Stimulated activated CD4-positive, alpha-beta T cell treated with anti-CD3 and anti-CD28 coated beads, Interleukin-4, amount 100 ng/mL, for 24 hours (primary cell): ENCODE results near the gene WNT8B.
A peak's percentile ranks its signal among the peaks of the same experiment; 100 is the strongest.

Experiments used
- DNase-seq: peaks from one replicate; pipeline ENCODE4 v3.0.0-alpha.2; 2020

Gene WNT8B, protein sequence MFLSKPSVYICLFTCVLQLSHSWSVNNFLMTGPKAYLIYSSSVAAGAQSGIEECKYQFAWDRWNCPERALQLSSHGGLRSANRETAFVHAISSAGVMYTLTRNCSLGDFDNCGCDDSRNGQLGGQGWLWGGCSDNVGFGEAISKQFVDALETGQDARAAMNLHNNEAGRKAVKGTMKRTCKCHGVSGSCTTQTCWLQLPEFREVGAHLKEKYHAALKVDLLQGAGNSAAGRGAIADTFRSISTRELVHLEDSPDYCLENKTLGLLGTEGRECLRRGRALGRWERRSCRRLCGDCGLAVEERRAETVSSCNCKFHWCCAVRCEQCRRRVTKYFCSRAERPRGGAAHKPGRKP

DNA sequence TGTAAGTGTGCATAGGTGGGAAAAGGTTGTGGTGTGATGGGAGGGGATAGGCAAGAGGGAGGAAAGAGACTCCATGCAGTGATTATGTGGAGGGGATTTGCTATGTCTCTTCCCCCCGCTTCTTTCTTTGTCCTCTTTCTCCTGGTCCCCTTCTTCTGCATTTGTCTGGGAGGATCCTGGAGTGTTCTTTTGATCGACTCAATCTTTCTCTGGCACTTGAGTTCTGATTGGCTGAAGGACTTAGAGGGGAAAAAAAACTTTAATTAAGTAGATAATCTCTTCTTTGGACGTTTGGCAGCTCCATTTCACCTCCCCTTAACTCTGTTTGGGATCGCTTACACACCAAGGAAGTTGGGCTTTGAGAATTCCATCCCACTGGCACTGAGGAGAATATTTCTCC, at the start of gene WNT8B:
Gene WNT8B, plus strand, starts transcription at position 301 of the 400 bp plus-strand sequence. CDS start 160 bp downstream, outside the sequence.
- DNase-seq, result no peak

DNA sequence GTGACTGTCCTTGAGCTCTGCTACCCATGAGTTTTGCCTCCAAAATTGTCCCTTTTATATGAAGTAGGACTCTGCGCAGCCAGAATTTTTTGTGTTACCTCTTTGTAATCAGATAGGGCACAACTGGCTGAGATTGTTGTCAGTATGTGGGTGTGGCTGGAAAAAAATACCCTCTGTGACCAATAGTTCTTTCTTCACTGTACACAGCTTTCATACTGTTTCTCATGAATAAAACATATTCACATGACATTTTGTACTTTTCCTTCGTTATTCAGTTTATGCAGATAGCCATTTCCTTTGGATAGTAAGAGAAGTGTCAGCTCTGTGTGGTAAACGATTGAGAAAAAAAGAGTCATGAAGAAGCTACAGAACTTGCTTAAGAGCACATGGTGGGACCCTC, 49.6 kb upstream of the WNT8B start:
- no peak for DNase-seq

DNA sequence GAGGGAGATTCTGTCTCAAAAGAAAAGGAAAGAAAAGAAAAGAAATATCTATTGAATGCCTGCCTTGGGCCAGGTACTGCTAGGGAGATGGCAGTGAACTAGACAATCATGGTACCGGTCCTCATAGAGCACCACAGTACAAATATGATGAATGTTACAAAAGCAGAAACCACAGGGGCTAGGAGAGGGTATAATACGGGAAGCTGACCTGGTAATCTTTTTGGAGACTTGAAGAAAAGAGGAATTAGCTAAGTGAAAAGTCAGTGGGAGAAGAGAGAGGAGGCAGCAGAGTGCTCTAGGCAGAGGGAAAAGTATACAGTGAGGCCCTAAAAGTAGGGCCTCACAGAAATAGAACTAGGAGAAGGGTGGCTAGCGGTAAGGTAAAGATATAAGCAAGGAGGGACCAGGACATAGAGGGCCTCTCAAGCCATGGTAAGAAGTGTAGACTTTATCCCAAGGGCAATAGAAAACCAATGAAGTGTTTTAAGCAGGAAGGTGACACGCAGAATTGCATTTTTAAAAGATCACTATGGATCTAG, 42.8 kb upstream of the WNT8B start:
- DNase-seq, result no peak

DNA sequence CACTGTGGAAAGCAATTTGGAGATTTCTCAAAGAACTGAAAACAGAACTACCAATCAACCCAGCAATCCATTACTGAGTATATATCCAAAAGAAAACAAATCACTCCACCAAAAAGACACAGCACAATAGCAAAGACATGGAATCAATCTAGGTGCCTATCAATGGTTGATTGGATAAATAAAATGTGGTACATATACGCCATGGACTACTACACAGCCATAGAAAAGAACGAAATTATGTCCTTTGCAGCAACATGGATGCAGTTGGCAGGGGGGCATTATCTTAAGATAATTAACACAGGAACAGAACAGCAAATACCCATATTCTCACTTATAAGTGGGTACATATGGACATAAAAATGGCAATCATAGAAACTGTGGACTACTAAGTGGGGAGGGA, 35.4 kb upstream of the WNT8B start:
- no peak for DNase-seq

DNA sequence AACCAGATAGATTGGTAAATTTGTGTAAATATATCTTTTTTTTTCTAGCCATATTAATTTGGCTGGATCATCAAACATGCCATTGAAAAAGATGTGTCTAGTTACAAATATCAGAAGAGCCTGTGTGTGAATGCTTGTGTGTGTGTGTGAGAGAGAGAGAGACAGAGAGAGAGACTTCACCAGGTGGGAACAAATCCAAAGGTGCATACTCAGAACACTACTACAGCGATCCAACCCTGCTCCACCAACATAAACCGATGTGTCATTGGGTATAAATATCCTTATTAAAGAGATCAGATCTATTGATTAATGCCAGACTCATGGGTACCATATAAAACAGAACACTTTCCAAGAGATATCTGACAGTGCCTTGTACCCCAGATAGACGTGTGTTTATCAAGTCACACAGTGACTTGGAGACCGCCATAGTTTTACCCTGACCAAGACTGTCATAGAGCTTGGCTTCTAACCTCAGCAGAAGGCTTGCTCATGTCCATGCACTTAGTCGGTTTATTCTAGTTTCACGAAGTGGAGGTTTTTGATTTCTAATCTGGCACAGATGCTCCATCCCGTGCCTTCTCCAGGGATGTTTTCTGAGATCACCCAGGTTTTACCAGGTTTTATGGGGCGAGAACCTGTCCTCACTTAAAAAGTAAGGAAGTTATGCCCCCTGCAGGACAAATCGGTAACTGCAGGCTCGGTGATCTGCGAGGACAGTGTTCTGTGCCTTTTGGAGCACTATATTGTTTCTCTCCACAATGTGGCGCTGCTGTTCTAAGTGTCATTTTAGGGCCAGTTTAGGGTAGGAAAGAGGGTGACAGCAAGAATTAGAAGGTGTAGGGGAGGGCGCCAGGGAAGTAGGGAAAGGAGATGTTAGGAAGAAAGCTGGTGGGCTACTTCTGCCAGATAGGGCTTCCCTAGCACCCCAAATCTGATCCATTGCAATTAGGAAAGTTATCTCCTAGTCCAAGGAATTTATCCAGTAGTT, 29.3 kb upstream of the WNT8B start:
- DNase-seq, result peak; percentile 98

DNA sequence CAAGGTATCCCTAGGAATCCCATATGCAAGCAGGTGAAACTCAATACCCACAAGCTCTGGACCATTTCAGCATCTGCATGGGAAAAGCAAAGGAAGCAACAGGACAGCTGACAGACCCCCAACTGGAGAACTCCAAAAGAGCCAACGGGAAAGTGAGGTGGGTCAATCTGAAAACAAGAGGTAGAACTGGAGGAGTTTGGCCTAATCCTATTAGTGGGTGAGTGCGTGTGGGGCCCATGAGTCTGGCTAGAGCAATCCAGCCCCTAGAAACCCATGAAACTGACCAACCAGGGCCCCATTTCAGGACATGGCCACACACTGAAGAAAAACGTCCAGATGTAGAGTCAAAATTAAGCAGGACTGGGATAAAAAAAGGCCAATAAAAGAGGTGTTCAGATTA, 26.6 kb upstream of the WNT8B start:
- no peak for DNase-seq

DNA sequence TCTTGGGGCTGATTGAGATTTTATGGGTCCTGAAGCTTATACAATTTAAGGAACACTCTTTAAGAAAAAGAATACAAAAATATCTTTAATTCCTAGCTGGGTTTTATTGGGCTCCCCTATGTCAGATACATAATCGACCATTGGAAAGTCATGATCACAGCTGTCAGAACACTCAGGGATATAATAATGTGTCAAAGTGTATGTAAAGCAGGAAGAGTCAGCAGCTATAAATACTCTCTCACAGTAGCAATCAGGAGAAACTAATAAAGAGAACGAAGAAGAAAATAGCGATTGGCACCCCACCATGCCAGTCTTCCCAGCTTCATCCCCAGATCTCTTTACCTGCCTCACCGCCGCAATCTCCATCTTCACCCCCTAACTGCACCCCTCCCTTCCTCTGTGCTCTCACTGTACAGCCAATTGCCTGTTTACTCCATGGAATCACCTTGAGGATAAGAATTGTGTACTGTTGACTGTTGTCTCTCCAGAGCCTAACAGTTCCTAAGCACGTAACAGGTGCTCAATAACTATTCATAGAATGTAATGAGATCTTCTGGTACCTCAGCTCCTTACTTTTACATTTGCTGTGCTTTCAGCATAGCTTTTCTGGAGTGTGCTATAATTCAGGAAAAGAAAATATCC, 24.0 kb upstream of the WNT8B start:
- DNase-seq, result no peak

DNA sequence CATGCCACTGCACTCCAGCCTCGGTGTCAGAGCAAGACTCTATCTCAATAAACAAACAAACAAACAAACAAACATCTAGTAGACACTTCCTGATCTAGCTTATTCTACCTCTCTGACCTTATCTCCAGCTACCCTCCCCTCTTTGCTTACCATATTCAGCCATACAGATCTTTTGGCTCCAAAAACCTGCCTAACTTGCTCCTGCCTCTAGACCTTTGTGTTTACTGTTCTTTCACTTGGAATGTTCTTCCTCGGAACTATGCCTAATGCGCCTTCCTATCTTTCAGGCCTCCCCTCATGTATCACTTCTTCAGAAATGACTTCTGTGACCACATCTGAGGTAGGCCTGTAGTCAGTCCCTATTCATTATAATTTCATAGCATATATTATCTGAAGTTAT, 20.3 kb upstream of the WNT8B start:
- DNase-seq, result no peak

DNA sequence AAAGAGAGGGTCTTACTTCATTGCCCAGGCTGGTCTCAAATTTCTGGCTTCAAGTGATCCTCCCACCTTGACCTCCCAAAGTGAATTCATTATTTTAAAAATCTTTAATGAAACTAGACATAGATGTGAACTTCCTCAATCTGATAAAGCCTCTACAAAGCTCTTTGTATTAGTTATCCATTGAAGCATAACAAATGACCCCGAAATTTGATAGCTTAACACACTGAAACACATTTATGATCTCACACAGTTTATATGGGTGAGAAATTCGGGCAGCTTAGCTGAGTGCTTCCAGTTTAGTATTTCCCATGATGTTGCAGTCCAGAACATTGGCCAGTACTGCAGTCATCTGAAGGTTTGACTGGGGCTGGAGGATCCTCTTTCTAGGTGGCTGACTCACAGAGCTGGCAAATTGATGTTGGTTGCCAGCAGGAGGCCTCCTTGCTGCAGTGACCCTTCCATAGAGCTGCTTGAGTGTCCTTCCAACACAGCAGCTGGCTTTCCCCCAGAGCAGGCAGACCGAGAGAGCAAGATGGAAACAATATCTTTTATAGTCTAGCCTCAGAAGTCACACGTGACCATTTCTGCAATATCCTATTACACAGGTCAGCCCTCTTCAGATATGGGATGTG, 16.6 kb upstream of the WNT8B start:
- no peak for DNase-seq

DNA sequence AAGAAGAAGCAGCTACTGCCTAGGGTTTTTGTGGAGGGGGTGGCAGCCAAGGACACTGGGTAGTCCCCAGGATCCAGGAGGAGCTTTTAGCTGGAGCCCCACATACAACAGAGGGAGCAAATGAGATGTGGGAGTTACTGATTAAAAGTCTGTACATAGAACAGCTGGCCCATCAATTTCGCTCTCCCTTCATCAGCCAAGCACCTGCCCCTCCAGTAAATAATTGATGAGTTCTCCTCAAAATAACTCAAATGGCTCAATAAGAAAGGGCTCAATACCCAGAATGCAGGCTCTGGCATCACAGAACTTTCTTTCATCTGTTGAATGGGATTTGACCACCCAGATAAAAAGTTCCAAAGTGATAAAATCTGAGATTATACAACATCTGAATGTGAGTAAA, 15.1 kb upstream of the WNT8B start:
- DNase-seq, result no peak

DNA sequence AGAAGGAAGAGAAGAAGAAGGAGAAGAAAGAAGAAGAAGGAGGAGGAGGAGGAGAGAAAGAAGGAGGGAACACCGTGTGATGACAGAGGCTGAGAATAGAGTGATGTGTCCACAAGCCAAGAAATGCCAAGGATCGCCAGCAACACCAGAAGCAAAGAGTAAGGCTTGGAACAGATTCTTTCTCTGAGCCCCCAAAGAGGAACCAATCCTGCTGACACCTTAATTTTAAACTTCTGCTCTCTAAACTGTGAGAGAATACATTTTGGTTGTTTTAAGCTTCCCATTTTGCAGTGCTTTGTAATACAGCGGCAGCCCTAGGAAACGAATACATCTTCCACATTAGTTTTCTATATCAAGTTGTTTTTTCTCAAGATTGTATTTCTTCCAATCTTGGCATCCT, 13.9 kb upstream of the WNT8B start:
- DNase-seq, result no peak

DNA sequence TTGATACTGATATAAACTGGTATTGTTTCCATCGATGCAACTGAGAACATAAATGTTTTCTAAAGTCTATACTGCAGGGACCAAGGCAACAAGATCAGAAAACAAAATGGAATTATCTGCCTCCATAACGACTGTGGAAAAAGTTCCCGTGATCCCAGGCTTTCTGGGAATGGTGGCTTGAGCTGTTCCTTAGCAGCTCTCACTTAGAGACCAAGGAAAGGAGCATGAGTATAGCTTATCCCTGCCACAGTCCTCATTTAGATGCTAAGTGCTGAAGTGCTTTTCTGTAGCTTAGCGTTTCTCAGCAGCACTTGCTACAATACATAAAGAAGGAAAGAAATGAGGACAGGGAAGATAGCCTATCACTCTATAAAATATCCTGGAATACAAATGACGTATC, 5.5 kb downstream of the WNT8B start:
- DNase-seq, result no peak

DNA sequence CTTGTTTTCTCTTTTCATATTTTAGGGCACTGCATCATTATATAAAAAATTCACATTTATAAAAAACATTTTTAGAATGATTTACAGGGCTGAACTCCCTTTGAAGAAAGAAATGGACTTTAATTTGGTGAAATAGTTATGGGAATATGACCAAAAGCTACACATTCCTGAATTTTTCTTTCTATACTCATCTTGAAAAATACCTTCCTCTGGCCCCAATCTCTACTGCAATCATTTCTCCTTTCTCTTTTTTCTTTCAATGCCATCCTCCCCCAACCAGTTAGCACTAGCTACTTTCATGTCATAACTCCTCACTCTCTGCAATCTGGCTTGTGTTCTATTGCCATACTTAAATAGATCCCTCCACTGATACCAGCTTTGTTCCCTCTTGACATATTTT, 6.2 kb downstream of the WNT8B start:
- no peak for DNase-seq

DNA sequence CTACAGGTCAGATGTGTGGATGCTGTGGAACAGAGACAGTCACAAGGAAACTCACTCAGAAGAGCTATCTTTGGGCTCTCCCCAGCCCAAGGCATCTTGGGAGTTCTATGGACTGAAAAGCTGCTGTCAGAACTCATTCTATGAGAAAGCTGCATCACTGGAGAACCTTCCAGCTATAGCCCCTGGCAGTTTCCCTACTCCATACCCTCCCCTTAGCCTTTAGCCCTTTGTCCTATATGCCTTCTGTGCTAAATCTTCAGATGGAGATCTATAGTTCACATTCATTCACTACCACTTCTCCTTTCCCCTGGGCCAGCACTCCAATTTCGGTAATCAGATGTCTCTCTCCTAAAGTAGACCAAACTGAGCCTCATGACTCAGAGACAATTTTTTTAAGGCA, 6.9 kb downstream of the WNT8B start:
- DNase-seq, result no peak

DNA sequence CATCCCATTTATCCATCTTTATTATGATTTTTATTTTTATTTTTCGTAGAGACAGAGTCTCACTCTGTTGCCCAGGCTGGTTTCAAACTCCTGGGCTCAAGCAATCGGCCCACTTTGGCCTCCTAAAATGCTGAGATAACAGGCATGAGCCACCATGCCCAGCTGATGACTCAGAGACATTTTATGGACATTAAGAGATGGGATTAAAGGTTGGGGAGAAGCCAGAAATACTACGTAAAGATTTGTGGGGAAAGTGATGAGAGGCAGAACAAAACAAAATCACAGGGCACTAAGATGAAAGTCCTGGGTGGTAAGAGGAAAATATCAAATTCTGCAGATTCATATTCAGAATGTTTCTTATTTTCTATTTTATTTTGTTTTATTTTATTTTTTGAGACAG, 7.6 kb downstream of the WNT8B start:
- DNase-seq, result no peak

DNA sequence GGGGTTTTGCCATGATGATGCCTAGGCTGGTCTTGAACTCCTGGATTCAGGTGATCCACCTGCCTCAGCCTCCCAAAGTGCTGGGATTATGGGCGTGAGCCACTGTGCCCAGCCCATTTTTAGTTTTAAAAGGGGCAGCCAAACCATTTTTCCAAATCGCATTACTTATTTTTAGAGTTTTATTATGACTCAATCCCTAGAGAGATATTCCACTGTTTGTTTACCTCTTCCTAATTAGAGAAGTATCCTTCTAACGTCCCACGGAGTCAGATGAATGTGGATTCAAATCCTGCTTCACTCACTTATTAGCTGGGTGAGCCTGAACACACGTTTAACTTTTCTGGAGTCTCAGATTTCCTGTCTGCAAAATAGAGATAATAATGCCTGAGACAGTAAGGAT, 15.2 kb downstream of the WNT8B start:
- DNase-seq, result no peak

DNA sequence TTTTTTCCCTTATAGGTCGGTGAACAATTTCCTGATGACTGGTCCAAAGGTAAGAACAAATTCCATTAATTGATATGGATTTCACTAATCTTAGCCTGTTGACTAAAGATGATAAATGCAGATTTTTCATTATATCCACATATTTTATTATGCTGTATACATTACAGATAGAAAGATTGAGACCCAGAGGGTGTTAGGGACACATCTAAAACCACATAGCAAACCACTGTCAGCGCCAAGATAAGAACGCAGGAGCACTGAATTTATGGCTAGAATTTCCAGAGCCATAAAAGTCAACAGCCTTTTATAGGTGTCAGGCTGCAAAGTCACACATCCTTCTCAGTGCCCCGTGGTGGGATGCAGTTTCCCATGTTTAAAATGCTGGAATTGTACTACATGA, 16.2 kb downstream of the WNT8B start:
- DNase-seq, result no peak

DNA sequence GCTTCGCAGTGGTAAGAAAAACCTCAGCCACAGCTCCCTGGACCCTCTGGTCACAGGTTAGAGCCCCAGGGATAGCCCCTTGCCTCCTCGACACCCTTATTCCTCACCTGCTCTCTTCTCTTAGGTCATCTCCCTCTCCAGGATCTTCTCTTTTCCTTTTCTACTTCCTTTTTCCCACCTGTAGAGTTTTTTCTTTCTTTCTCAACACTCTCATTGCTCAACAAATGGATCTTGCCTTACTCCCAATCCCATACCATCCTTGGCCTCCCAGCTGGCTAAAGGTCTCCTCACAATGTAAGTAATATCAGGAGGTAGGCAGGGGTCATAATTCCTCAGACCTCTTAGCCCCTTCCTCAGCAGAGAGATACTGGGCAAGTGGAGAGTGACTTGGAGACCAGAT, 17.2 kb downstream of the WNT8B start:
- no peak for DNase-seq

DNA sequence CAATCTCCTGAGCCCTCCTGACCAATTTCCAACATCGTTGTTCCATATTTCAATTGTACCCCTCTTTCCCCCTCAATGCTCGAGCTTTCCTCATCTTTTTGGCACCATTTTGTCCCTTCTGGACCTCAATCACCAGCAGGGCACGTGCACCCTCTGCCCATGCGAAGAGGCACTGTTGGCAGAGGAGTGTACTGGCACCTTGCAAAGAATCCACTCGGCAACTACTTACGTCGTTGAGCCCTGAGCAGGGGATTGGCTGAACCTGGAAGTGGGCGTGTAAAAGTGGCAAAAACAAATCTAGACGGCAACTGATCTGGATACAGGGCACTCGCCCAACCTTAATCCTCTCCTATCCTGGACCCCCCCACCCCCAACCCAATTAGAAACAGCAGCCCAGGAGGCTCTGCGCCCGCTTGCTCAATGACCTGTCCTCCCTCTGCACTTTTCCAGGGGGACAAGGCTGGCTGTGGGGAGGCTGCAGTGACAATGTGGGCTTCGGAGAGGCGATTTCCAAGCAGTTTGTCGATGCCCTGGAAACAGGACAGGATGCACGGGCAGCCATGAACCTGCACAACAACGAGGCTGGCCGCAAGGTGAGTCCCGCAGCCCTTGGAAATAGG, 18.8 kb downstream of the WNT8B start:
- peak; percentile 91 for DNase-seq

DNA sequence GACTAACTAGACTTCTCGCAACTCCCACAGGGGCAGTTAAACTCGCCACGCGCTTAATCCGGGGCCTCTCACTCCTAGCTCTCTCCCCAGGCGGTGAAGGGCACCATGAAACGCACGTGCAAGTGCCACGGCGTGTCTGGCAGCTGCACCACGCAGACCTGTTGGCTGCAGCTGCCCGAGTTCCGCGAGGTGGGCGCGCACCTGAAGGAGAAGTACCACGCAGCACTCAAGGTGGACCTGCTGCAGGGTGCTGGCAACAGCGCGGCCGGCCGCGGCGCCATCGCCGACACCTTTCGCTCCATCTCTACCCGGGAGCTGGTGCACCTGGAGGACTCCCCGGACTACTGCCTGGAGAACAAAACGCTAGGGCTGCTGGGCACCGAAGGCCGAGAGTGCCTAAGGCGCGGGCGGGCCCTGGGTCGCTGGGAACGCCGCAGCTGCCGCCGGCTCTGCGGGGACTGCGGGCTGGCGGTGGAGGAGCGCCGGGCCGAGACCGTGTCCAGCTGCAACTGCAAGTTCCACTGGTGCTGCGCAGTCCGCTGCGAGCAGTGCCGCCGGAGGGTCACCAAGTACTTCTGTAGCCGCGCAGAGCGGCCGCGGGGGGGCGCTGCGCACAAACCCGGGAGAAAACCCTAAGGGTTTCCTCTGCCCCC, 19.5 kb downstream of the WNT8B start:
- DNase-seq, result peak; percentile 58

DNA sequence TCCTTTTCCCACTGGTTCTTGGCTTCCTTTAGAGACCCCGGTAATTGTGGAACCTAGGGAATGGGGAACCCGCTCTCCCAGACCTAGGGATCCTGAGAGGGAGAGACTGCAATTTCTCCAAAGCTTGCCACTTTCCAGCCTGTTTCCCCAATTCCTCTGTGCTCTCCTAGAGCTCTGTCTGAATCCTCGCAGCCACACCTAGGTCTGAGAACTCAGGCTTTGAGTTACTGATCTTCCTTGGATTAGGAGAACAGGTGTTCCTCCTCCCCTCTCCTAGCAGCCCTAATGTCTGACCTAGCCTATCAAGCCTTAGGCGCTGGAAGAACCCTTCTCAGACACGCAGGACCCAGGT, 20.0 kb downstream of the WNT8B start:
- DNase-seq, result no peak
